Activated naive CD4-positive, alpha-beta T cell treated with anti-CD3 and anti-CD28 coated beads, Interleukin-2, amount 10 ng/mL, durations not matched to agents 5 hours and 36 hours (primary cell): ENCODE results near the gene TCEANC. TPM values are rescaled to one million over a fixed set of nuclear protein-coding genes. Genes with fewer than 3 reads are reported as not detected.

Experiments used
- total RNA-seq, 2 experiments: library from RNA; stranded (reverse); gene quantifications; one replicate each; pipeline ENCODE4 v1.2.3, GENCODE V29; 2021

The TCEANC gene
- 1 to 10 TPM; 5.1 to 5.2 TPM for total RNA-seq

GRCh38 chrX:13652850-13653693, at the start of gene TCEANC:
Gene TCEANC (plus strand): TSS chrX:13653141. CDS start chrX:13662509, 9,368 bp downstream.

DNA sequence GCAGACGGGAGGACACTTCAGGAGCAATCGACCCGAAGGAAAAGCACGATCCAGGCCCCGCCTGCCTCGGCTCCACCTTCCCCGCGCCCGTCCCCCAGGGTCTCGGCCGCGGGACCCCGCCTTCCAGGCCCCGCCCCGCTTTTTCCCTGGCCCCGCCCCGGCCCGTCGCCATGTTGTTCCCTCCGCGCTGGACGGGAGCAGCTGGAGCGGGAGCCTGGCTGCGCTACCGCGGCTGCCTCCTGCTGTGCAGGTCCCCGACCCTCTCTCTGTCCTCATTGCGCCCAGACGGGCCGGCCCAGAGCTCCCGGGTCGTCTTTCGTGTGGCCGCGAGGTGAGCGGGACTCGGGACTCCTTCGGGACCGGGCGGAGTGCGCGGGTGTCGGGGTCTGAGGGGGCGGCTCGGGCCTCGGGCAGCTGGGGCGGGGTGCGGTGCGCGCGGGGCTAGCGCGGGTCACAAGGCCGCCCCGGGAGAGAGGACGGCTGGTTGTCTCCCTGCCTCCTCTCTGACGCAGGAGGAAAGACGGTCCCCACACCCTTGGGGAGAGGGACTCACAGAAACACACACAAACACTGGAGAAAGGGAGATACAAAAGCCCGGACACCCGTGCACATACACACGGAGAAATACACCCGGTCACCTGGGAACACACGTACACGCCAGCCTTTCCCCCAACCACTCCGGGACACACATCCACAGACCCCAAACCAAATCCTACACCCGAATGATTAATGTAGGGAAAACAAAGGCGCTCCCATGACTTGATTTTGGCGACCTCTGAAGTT, 36.2 kb downstream of the TCEANC start, which contains the start of gene RAB9A:
Gene RAB9A (plus strand): TSS at position 171 of the 783 bp plus-strand sequence. CDS start 19,619 bp downstream, outside the sequence.

Other genes starting within 250 kb of the TCEANC start
- 1 to 10 TPM; 3.7 to 4.1 TPM for gene EGFL6, start 83.5 kb upstream of the TCEANC start, total RNA-seq
- 1 to 10 TPM; 8.1 to 8.6 TPM for gene RAB9A, start 36.0 kb downstream of the TCEANC start, total RNA-seq
- gene TRAPPC2, start 81.5 kb downstream of the TCEANC start, total RNA-seq: 10 to 100 TPM; 22.0 to 26.1 TPM
- 10 to 100 TPM; 50.8 to 53.0 TPM for gene OFD1, start 81.6 kb downstream of the TCEANC start, total RNA-seq
- gene GPM6B, start 164.0 kb downstream of the TCEANC start, total RNA-seq: not detected